ENCODE data around the gene ZC3H12C.

Gene ZC3H12C

DNA sequence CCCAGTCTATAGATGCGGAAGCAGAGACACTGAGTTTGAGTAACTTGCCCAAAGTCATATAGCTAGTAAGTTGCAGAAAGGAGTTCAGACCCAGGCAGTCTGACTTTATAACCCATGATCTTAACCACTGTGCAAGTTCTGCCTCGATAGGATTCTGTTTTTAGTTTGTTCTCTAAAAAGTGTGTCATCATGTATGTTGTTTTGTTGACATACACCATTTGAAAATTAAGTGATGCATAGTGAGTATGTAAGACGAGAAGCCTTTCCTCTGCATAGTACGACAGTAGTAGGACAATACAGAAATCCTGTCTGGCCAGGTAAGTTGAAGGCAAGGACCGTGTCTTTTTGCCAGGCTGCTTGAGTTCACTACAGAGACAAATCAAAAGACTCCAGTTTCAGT, 3.3 kb downstream of the ZC3H12C start:
- TF ChIP-seq, protein P1, sequence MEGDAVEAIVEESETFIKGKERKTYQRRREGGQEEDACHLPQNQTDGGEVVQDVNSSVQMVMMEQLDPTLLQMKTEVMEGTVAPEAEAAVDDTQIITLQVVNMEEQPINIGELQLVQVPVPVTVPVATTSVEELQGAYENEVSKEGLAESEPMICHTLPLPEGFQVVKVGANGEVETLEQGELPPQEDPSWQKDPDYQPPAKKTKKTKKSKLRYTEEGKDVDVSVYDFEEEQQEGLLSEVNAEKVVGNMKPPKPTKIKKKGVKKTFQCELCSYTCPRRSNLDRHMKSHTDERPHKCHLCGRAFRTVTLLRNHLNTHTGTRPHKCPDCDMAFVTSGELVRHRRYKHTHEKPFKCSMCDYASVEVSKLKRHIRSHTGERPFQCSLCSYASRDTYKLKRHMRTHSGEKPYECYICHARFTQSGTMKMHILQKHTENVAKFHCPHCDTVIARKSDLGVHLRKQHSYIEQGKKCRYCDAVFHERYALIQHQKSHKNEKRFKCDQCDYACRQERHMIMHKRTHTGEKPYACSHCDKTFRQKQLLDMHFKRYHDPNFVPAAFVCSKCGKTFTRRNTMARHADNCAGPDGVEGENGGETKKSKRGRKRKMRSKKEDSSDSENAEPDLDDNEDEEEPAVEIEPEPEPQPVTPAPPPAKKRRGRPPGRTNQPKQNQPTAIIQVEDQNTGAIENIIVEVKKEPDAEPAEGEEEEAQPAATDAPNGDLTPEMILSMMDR (IDR thresholded peaks at IDR 0.05; ENCODE audit: low read depth, low read length), result no peak
- no peaks in the 10 kb centered on the region for H3K9me3 ChIP-seq (ENCODE audit: severe bottlenecking)
- H3K27me3 ChIP-seq (ENCODE audit: insufficient read depth, low read depth, severe bottlenecking), result no peaks in the 10 kb centered on the region
- no peak overlapping the region for H3K27ac ChIP-seq
- no peaks in the 10 kb centered on the region for H3K36me3 ChIP-seq
- DNase-seq, result no peak
- H3K4me3 ChIP-seq (ENCODE audit: low read depth, low read length), result no peak overlapping the region

DNA sequence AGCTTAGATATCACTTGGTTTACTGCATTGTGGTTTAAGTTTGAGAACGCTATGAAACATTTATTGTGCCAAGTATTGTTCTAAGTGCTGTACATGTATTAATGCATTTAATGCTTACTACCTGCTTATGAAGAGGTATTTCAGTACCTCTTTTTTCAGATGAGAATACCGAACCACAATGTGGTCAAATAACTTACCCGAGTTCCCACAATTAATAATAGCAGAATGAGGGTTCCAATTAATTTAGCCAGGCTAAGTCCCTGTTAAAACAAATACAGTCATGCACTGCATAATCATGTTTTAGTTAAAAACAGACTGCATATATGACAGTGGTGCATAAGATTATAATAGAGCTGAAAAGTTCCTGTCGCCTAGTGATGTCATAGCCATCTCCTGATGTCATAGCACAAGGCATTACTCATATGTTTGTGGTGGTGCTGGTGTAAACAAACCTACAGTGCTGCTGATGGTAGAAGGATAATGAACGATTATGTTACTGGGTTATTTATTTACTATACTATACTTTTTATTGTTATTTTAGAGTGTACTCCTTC, 4.3 kb downstream of the ZC3H12C start:
- TF ChIP-seq, protein P1 (IDR thresholded peaks at IDR 0.05; ENCODE audit: low read depth, low read length), result no peak
- Histone ChIP-seq H3K27me3 (ENCODE audit: insufficient read depth, low read depth, severe bottlenecking) (no peaks in the 10 kb centered on the region), H3K4me3 (ENCODE audit: low read depth, low read length) (no peak overlapping the region), H3K36me3 (no peaks in the 10 kb centered on the region), H3K9me3 (ENCODE audit: severe bottlenecking) (no peaks in the 10 kb centered on the region), H3K27ac (no peak overlapping the region)
- DNase-seq, result no peak

DNA sequence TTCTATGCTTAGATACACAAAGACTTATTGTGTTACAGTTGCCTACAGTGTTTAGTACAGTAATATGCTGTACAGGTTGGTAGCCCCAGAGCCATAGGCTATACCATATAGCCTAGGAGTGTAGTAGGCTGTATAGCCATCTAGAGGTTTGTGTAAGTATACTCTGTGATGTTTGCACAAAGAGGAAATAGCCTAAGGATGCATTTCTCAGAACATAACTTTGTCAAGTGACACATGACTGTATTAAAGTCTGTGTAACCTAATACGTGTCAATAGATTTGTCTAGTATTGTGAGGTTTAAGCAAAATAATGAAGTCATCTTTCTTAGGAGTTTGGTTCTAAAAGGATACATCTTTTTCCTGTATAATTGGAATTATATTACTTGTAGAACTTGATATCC, 5.5 kb downstream of the ZC3H12C start:
- no peak overlapping the region for H3K4me3 ChIP-seq (ENCODE audit: low read depth, low read length)
- DNase-seq, result no peak
- H3K36me3 ChIP-seq, result no peaks in the 10 kb centered on the region
- TF ChIP-seq, protein P1 (IDR thresholded peaks at IDR 0.05; ENCODE audit: low read depth, low read length), result no peak
- no peaks in the 10 kb centered on the region for H3K27me3 ChIP-seq (ENCODE audit: insufficient read depth, low read depth, severe bottlenecking)
- no peaks in the 10 kb centered on the region for H3K9me3 ChIP-seq (ENCODE audit: severe bottlenecking)
- H3K27ac ChIP-seq, result no peak overlapping the region

DNA sequence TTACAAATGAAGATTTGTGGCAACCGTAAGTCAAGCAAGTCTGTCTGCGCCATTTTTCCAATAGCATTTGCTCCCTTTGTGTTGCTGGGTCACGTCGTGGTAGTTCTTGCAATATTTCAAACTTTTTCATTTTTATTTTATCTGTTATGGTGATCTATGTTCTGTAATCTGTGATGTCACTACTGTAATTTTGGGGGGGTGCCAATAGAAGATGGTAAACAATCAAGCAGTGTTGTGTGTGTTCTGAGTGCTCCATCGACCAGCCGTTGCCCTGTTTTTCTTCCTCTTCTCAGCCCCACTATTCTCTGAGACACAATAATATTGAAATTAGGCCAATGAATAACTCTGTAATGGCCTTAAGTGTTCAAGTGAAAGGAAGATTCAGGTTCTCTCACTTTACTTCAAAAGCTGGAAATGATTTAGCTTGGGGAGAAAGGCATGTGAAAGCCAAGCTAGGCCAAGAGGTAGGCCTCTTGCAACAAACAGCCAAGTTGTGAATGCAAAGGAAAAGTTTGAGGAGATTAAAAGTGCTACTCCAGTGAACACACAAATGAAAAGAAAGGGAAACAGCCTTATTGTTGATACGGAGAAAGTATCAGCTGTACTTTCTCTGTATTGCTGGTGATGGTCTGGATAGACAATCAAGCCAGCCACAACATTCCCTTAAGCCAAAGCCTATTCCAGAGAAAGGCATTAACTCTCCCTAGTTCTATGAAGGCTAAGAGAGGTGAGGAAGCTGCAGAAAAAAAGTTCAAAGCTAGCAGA, 7.5 kb downstream of the ZC3H12C start:
- H3K27me3 ChIP-seq (ENCODE audit: insufficient read depth, low read depth, severe bottlenecking), result no peaks in the 10 kb centered on the region
- H3K9me3 ChIP-seq (ENCODE audit: severe bottlenecking), result no peaks in the 10 kb centered on the region
- H3K4me3 ChIP-seq (ENCODE audit: low read depth, low read length), result no peak overlapping the region
- TF ChIP-seq, protein P1 (IDR thresholded peaks at IDR 0.05; ENCODE audit: low read depth, low read length), result no peak
- no peaks in the 10 kb centered on the region for H3K36me3 ChIP-seq
- no peak for DNase-seq
- H3K27ac ChIP-seq, result no peak overlapping the region

DNA sequence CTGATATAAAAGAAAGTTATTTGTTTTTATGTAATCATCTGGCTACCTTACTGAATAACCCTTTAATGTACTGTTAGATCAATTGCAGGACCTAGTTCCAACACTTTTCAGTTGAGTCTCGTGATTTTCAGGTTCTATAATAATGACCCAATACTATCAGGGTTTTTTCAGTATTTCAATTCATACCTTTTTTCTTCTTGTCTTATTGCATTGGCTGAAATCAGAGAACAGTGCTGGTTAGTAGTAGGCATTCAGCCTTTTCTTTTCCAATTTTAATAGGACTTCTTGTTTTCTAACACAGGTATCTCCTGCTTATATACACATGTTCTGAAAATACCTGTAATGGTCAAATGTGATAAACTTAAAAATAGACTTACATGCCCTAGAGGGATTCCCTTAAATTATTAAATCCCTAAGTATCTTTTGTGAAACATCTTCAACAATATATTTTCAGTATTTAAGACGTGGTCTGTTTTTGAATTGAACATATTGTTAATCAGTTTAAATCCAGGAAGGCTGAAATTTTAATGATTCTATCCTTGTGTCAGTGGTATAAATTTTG, 13.6 kb downstream of the ZC3H12C start:
- TF ChIP-seq, protein P1 (IDR thresholded peaks at IDR 0.05; ENCODE audit: low read depth, low read length), result no peak
- no peaks in the 10 kb centered on the region for H3K36me3 ChIP-seq
- H3K4me3 ChIP-seq (ENCODE audit: low read depth, low read length), result no peak overlapping the region

More for the DNA sequence above, 13.6 kb downstream of the ZC3H12C start:
- H3K27ac ChIP-seq, result no peak overlapping the region
- H3K27me3 ChIP-seq (ENCODE audit: insufficient read depth, low read depth, severe bottlenecking), result no peaks in the 10 kb centered on the region
- no peak for DNase-seq
- peaks cover 9% of the 10 kb centered on the region for H3K9me3 ChIP-seq (ENCODE audit: severe bottlenecking)
